Activated CD4-positive, CD25-positive, alpha-beta regulatory T cell treated with anti-CD3 and anti-CD28 coated beads, Interleukin-2, amount 50 U/mL, for 16 hours (primary cell): ENCODE measurements around the gene MCF2L.

ENCODE experiments used
- DNase-seq: peaks from one replicate; pipeline ENCODE4 v3.0.0-alpha.2; 2020; ENCODE audit warnings: low read depth, low spot score

Gene MCF2L

GRCh38 chr13:112997188-112998130 is 28.4 kb downstream of the MCF2L start:
- no peak for DNase-seq

- no peak for DNase-seq
Measured at GRCh38 chr13:112998521-112999280, 29.7 kb downstream of the MCF2L start.

GRCh38 chr13:112999414-113000177 is 30.6 kb downstream of the MCF2L start:
- DNase-seq = no peak

GRCh38 chr13:113000575-113000974 is 31.6 kb downstream of the MCF2L start:
- no peak for DNase-seq

GRCh38 chr13:113001241-113002140 is 32.5 kb downstream of the MCF2L start:
- DNase-seq = no peak

GRCh38 chr13:113002206-113002912 is 33.3 kb downstream of the MCF2L start:
- no peak for DNase-seq

- DNase-seq = no peak
Measured at GRCh38 chr13:113002913-113003290, 33.9 kb downstream of the MCF2L start.

GRCh38 chr13:113004126-113004525 is 35.1 kb downstream of the MCF2L start:
- DNase-seq = no peak

GRCh38 chr13:113005076-113005865 is 36.3 kb downstream of the MCF2L start:
- DNase-seq = no peak

- DNase-seq = no peak
Measured at GRCh38 chr13:113005997-113006396, 37.0 kb downstream of the MCF2L start.

- no peak for DNase-seq
Measured at GRCh38 chr13:113006660-113007059, 37.6 kb downstream of the MCF2L start.

- DNase-seq = no peak
Measured at GRCh38 chr13:113008851-113009250, 39.8 kb downstream of the MCF2L start.

- DNase-seq = no peak
Measured at GRCh38 chr13:113009743-113010509, 40.9 kb downstream of the MCF2L start.

GRCh38 chr13:113010510-113010865 is 41.5 kb downstream of the MCF2L start:
- no peak for DNase-seq

GRCh38 chr13:113013303-113013702 is 44.3 kb downstream of the MCF2L start:
- no peak for DNase-seq

- DNase-seq = no peak
Measured at GRCh38 chr13:113013878-113014751, 45.1 kb downstream of the MCF2L start.
